Kidney (tissue), 14 donors: ENCODE measurements around the gene LY86. TPM values are rescaled to one million over a fixed set of nuclear protein-coding genes. Genes with fewer than 3 reads are reported as not detected.

Experiments used
- DNase-seq, 5 donors: peaks; one replicate each; pipeline ENCODE4 v3.0.0-alpha.2; 2013 to 2020
- FAIRE-seq: peaks from 2 replicates; lab custom pipeline; 2012; peaks lifted over from hg19 to GRCh38; lab: Jason Lieb, UNC
- H3K27ac ChIP-seq, 2 donors: one replicate each; pipeline ENCODE4 v1.7.0; 2013; ENCODE audit warnings: low read depth in 2 of 2, low read length in 2 of 2, inconsistent platforms in 1 of 2
- H3K27me3 ChIP-seq: one replicate; pipeline ENCODE4 v1.7.1; 2013; ENCODE audit warnings: low read length, inconsistent platforms; ENCODE audit not compliant: control insufficient read depth, insufficient read depth
- H3K36me3 ChIP-seq, 3 donors: one replicate each; pipeline versions ENCODE4 v1.7.0 to v1.7.1; 2013; ENCODE audit warnings: low read length in 3 of 3, control low read depth in 1 of 3, inconsistent platforms in 1 of 3; ENCODE audit not compliant: insufficient read depth in 3 of 3, control insufficient read depth in 2 of 3
- H3K4me1 ChIP-seq, 3 donors: one replicate each; pipeline versions ENCODE4 v1.7.0 to v1.7.1; 2013; ENCODE audit warnings: low read length in 3 of 3, inconsistent platforms in 1 of 3, low read depth in 1 of 3; ENCODE audit not compliant: control insufficient read depth in 2 of 3, insufficient read depth in 2 of 3
- H3K4me3 ChIP-seq, 3 donors: one replicate each; pipeline versions ENCODE4 v1.7.0 to v1.8.1; 2013; ENCODE audit warnings: low read length in 3 of 3, control low read depth in 1 of 3, inconsistent platforms in 1 of 3
- H3K9ac ChIP-seq, 3 donors: one replicate each; pipeline versions ENCODE4 v1.7.0 to v1.7.1; 2013; ENCODE audit warnings: low read length in 3 of 3, control low read depth in 1 of 3, inconsistent platforms in 1 of 3
- H3K9me3 ChIP-seq, 3 donors: one replicate each; pipeline versions ENCODE4 v1.7.0 to v1.7.1; 2013; ENCODE audit warnings: low read length in 3 of 3, control low read depth in 1 of 3, inconsistent platforms in 1 of 3; ENCODE audit not compliant: control insufficient read depth in 2 of 3, insufficient read depth in 1 of 3
- CTCF ChIP-seq: IDR thresholded peaks from 3 replicates; pipeline ENCODE4 v1.5.1; 2012; ENCODE audit warnings: mild to moderate bottlenecking, moderate library complexity, borderline replicate concordance; ENCODE audit not compliant: insufficient read depth; ENCODE audit errors: extremely low read depth
- intact Hi-C: fragments of 100-400 bp; cut with DNase I; formaldehyde crosslinking; loops from one replicate; pipeline ENCODE4 v1.11.1; 2022
- polyA plus RNA-seq: library from polyadenylated mRNA; stranded (reverse); fragments of 350-450 nt; fragmentation: Illumina TruSeq; extraction: RNeasy Lipid Tissue Mini Kit (QIAGEN cat#74804); gene quantifications from one replicate; pipeline ENCODE4 v1.2.3, GENCODE V29; 2014; ENCODE audit warnings: low read depth, low replicate concordance; ENCODE audit not compliant: insufficient read depth
- total RNA-seq: library from RNA; stranded (reverse); fragmentation: NEBNext Ultra II Directional; extraction: Animal tissue kit (Norgen Biotek cat#: 25700); gene quantifications from one replicate; pipeline ENCODE4 v1.2.1, GENCODE V29; 2021
- donor health status: control.
- donor health status: control.
- donor health status: control.
- donor health status: control.
- donor health status: control.
- donor health status: DM: yes; HTN: yes; CAD: no.
- donor health status: Normal renal cell carcinoma (clear cell type).

LY86 gene
- total and polyA plus RNA-seq, 2 donors from 2014 or later: 4.8 to 6.1 TPM

GRCh38 chr6:6633898-6634734, 45.6 kb downstream of the LY86 start:
- H3K9ac ChIP-seq: no peak overlapping the region
- H3K4me1 ChIP-seq: peaks cover 0 to 3% (median 0%) of the 10 kb centered on the region in 3 donors
- intact Hi-C loops: no loop called here
- no peak for DNase-seq
- H3K27ac ChIP-seq: no peak overlapping the region
- H3K36me3 ChIP-seq: no peaks in the 10 kb centered on the region
- FAIRE-seq: no peak
- no peak overlapping the region for H3K4me3 ChIP-seq
- TF ChIP-seq CTCF: no peak
- H3K27me3 ChIP-seq: no peaks in the 10 kb centered on the region
- no peaks in the 10 kb centered on the region for H3K9me3 ChIP-seq

- Histone ChIP-seq H3K27me3 (no peaks in the 10 kb centered on the region), H3K9ac (no peak overlapping the region), H3K4me3 (no peak overlapping the region), H3K9me3 (no peaks in the 10 kb centered on the region), H3K27ac (no peak overlapping the region), H3K4me1 (peaks cover 0 to 3% (median 0%) of the 10 kb centered on the region in 3 donors), H3K36me3 (no peaks in the 10 kb centered on the region)
- FAIRE-seq (no peak), DNase-seq (no peak)
- TF ChIP-seq CTCF: no peak
- intact Hi-C loops: no loop called here
Observed at GRCh38 chr6:6634735-6635075, 46.2 kb downstream of the LY86 start.

- Histone ChIP-seq H3K4me1 (peaks cover 0 to 3% (median 0%) of the 10 kb centered on the region in 3 donors), H3K27me3 (no peaks in the 10 kb centered on the region), H3K4me3 (no peak overlapping the region), H3K27ac (no peak overlapping the region), H3K9me3 (no peaks in the 10 kb centered on the region), H3K9ac (no peak overlapping the region), H3K36me3 (no peaks in the 10 kb centered on the region)
- intact Hi-C loops: no loop called here
- FAIRE-seq: no peak
- TF ChIP-seq CTCF: no peak
- no peak for DNase-seq
Observed at GRCh38 chr6:6635291-6635690, 46.8 kb downstream of the LY86 start.
